ENCODE results near the gene NMNAT3. TPM values are rescaled to one million over a fixed set of nuclear protein-coding genes. Genes with fewer than 3 reads are reported as not detected.

Gene NMNAT3
- total RNA-seq, 4 donors from 2014 or later = 1.5 to 12.6 (median 5.6) TPM

DNA sequence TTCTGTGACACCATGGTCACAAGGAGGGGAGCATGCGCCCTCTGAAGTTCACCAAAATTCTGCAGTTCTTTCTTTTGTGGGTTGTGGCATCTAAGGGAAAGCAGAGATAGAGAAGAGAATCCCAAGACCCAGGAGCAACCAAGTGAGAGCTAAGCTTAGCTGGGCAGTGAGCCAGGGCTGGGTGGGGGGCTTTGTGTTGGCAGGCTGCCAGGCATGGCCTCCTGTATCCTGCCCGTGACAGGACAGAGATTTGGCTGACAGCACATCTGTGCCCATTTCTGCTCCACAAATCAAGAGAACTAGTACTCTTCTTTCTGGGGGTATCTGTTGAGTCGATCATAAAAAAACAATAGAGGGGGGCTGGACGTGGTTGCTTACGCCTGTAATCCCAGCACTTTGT lies 66.2 kb downstream of the NMNAT3 start:
- Histone ChIP-seq H3K9me3 (no peaks in the 10 kb centered on the region), H3K36me3 (no peaks in the 10 kb centered on the region), H3K27me3 (no peaks in the 10 kb centered on the region), H3K4me1 (peaks cover 0 to 10% (median 5%) of the 10 kb centered on the region in 4 donors), H3K27ac (no peak overlapping the region), H3K4me3 (no peak overlapping the region)
- 95 to 100% methylated on average over 2 to 4 of the region's 5 CpGs for WGBS, 2 donors (ENCODE audit: low coverage in 1 of 2)
- intact Hi-C loops (cut with DNase I; ENCODE audit: low total_unique reads) (no loop called here), in situ Hi-C loops (cut with MboI; ENCODE audit: low pct_ligation_motif_present in 1 of 4, low pct_unique_long_range_greater_than_20kb in 1 of 4, low sequenced_read_pairs in 3 of 4) (no loop called here)
- no peak for DNase-seq
- TF ChIP-seq EP300 (IDR thresholded peaks at IDR 0.05; ENCODE audit: low read depth) (no peak), POLR2AphosphoS5 (IDR thresholded peaks at IDR 0.05) (no peak), POLR2A (IDR thresholded peaks at IDR 0.05) (no peak)
- TF ChIP-seq, protein P1, sequence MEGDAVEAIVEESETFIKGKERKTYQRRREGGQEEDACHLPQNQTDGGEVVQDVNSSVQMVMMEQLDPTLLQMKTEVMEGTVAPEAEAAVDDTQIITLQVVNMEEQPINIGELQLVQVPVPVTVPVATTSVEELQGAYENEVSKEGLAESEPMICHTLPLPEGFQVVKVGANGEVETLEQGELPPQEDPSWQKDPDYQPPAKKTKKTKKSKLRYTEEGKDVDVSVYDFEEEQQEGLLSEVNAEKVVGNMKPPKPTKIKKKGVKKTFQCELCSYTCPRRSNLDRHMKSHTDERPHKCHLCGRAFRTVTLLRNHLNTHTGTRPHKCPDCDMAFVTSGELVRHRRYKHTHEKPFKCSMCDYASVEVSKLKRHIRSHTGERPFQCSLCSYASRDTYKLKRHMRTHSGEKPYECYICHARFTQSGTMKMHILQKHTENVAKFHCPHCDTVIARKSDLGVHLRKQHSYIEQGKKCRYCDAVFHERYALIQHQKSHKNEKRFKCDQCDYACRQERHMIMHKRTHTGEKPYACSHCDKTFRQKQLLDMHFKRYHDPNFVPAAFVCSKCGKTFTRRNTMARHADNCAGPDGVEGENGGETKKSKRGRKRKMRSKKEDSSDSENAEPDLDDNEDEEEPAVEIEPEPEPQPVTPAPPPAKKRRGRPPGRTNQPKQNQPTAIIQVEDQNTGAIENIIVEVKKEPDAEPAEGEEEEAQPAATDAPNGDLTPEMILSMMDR (IDR thresholded peaks at IDR 0.05) = no peak

- Histone ChIP-seq H3K27me3 (no peaks in the 10 kb centered on the region), H3K4me3 (no peak overlapping the region), H3K36me3 (no peaks in the 10 kb centered on the region), H3K27ac (no peak overlapping the region), H3K4me1 (peaks cover 0 to 10% (median 5%) of the 10 kb centered on the region in 4 donors), H3K9me3 (no peaks in the 10 kb centered on the region)
- TF ChIP-seq EP300 (IDR thresholded peaks at IDR 0.05; ENCODE audit: low read depth) (no peak), POLR2AphosphoS5 (IDR thresholded peaks at IDR 0.05) (no peak), POLR2A (IDR thresholded peaks at IDR 0.05) (no peak)
- TF ChIP-seq, protein P1 (IDR thresholded peaks at IDR 0.05) = no peak
- in situ Hi-C loops (cut with MboI; ENCODE audit: low pct_ligation_motif_present in 1 of 4, low pct_unique_long_range_greater_than_20kb in 1 of 4, low sequenced_read_pairs in 3 of 4) = no loop called here
- 35 to 45% methylated on average over 4 of the region's 4 CpGs for WGBS, 2 donors (ENCODE audit: low coverage in 1 of 2)
- intact Hi-C loops (cut with DNase I; ENCODE audit: low total_unique reads) = no loop called here
- DNase-seq = no peak
These were observed 66.9 kb downstream of the NMNAT3 start for GRCh38 chr3:139610886-139611285.

GRCh38 chr3:139608924-139609323 lies 68.8 kb downstream of the NMNAT3 start:
- intact Hi-C loops (cut with DNase I; ENCODE audit: low total_unique reads) = no loop called here
- no peaks in the 10 kb centered on the region for H3K36me3 ChIP-seq
- TF ChIP-seq, protein P1 (IDR thresholded peaks at IDR 0.05) = no peak
- TF ChIP-seq POLR2AphosphoS5 (IDR thresholded peaks at IDR 0.05) (no peak), POLR2A (IDR thresholded peaks at IDR 0.05) (no peak), EP300 (IDR thresholded peaks at IDR 0.05; ENCODE audit: low read depth) (no peak)
- no peaks in the 10 kb centered on the region for H3K27me3 ChIP-seq
- H3K9me3 ChIP-seq = no peaks in the 10 kb centered on the region
- H3K27ac ChIP-seq = no peak overlapping the region
- H3K4me1 ChIP-seq = peaks cover 0 to 10% (median 5%) of the 10 kb centered on the region in 4 donors
- 43 to 54% methylated on average over 3 of the region's 3 CpGs for WGBS, 2 donors (ENCODE audit: low coverage in 1 of 2)
- in situ Hi-C loops (cut with MboI; ENCODE audit: low pct_ligation_motif_present in 1 of 4, low pct_unique_long_range_greater_than_20kb in 1 of 4, low sequenced_read_pairs in 3 of 4) = no loop called here
- H3K4me3 ChIP-seq = no peak overlapping the region
- no peak for DNase-seq

DNA sequence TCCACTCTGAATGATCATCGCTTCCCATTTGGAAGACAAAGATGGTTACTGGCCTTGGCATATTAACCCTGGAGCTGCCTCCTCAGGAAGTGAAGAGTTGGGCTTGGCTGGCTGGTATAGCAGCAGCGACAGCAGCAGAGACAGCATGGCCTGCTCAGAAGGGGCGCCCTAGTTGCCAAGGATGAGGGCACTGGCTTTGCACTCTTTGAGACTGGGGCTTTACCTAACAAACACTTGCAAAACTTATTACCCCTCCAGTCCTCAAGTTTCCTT lies 69.7 kb downstream of the NMNAT3 start:
- H3K4me3 ChIP-seq = no peak overlapping the region
- intact Hi-C loops (cut with DNase I; ENCODE audit: low total_unique reads) = no loop called here
- H3K27me3 ChIP-seq = no peaks in the 10 kb centered on the region
- no peaks in the 10 kb centered on the region for H3K9me3 ChIP-seq
- 92% methylated on average over 3 of the region's 3 CpGs; no CpG with 5 or more reads in 1 of the 2 donors for WGBS, 2 donors (ENCODE audit: low coverage in 1 of 2)
- no peak for DNase-seq
- no peak overlapping the region for H3K27ac ChIP-seq
- H3K36me3 ChIP-seq = no peaks in the 10 kb centered on the region
- in situ Hi-C loops (cut with MboI; ENCODE audit: low pct_ligation_motif_present in 1 of 4, low pct_unique_long_range_greater_than_20kb in 1 of 4, low sequenced_read_pairs in 3 of 4) = no loop called here
- no peak for TF ChIP-seq POLR2A (IDR thresholded peaks at IDR 0.05)
- no peak for TF ChIP-seq POLR2AphosphoS5 (IDR thresholded peaks at IDR 0.05)
- peaks cover 0 to 10% (median 5%) of the 10 kb centered on the region in 4 donors for H3K4me1 ChIP-seq

Measured in transverse colon (tissue), 4 donors.